Measurements from ENCODE around the gene TTC8.
"Not testable (repeated sequence)": the region's sequence is repeated elsewhere in the genome, so short reads cannot be mapped to it uniquely, and the experiment has no call there.

Gene TTC8

DNA sequence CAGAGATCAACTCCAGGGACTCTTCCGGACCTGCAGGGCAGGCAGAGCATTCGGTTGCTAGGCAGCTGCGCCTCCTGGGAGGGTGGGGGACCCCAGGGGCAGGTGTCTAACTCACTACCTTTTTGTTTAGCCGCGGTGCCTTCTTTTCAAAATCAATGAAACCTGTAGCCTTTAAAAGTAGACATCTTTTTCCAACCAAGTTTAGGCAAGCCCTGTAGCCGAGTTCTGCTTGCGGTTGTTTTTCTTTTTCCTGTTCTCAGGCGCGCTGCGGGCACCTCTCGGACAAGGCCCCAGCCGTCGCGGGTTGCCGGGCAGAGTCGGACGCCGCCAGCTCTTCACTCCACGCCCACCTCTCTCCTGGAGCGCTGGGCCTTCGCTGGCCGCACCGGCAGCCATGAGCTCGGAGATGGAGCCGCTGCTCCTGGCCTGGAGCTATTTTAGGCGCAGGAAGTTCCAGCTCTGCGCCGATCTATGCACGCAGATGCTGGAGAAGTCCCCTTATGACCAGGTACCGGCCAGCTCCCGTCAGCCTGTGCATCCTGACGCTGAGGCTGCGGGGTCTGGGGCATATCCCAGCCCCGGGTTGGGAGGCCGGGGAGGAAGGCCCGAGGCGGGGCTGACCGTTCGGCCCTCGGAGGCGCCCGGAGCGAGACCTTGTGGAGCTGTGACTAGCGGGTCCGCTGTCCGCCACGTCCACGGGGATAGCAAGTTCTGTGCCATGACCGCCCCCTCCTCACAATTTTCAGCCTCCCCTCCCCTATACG lies at the start of gene TTC8:
Gene TTC8, plus strand, starts transcription at position 338 of the 764 bp plus-strand sequence. Its CDS starts 57 bp downstream, at position 395.
- peak; percentile 95 for DNase-seq

DNA sequence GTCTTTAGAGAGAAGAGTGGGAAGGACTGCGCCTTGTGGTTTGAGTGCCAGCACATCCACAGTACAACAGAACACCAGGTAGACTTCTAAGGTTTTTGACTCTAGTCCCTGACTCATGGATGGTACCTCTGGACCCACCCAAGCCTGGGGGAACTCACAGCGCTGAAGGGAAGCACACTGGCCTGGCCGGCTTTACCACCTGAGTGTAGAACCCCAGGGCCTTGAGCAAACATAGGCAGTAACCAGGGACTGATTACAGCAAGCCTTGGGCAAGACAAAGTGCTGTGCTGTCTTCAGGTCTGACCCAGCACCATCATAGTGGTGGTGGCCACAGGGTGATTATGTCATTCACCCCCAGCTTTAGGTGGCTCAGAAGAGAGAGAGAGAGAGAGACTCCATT lies 48.9 kb upstream of the TTC8 start:
- DNase-seq: no peak

DNA sequence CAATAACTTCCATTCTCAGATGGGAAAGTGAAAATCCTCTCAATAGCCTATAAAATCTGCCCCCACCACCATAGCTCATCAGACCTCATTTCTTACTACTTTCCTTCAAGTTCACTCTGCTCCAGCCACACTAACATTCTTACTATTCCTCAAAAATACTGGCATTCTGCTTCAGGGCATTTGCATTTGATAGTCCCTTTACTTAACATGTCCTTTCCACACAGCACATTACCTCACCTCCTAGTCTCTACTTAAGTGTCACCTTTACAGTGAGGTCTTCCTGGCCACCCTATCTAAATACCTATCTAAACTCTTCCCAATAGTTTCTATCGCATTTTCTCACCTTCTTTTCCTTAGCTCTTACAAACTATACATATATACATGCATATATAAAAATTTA lies 38.5 kb upstream of the TTC8 start:
- DNase-seq: no peak

DNA sequence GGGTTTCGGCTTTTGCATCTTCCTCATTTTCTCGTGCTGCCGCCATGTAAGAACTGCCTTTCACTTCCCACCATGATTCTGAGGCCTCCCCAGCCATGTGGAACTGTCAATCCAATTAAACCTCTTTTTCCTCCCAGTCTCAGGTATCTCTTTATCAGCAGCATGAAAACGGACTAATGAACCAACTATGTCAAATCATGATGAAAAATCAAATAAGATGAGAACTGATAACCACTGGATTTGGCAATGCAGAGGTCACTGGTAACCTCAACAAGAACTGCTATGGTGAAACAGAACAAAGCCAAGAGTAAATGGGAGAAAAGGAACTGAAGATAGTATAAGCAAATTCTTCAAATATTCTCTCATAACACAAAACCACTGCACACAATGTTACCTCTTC lies 37.7 kb upstream of the TTC8 start:
- peak; percentile 27 for DNase-seq

DNA sequence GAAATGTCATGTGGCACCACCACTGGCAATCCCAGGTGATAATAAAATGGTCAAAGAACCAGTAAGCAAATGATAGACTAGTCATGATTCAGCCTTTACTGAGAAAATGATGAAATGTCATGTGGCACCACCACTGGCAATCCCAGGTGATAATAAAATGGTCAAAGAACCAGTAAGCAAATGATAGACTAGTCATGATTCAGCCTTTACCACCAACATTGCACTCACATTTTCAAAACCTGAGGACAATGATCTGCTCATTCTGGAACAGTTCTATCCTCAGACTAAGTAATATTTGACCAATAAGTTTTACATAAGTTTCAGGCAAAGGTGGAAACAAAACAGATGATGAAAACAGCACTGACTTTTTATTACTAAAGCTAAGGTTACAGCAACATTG lies 34.9 kb upstream of the TTC8 start:
- not testable (repeated sequence) for DNase-seq

DNA sequence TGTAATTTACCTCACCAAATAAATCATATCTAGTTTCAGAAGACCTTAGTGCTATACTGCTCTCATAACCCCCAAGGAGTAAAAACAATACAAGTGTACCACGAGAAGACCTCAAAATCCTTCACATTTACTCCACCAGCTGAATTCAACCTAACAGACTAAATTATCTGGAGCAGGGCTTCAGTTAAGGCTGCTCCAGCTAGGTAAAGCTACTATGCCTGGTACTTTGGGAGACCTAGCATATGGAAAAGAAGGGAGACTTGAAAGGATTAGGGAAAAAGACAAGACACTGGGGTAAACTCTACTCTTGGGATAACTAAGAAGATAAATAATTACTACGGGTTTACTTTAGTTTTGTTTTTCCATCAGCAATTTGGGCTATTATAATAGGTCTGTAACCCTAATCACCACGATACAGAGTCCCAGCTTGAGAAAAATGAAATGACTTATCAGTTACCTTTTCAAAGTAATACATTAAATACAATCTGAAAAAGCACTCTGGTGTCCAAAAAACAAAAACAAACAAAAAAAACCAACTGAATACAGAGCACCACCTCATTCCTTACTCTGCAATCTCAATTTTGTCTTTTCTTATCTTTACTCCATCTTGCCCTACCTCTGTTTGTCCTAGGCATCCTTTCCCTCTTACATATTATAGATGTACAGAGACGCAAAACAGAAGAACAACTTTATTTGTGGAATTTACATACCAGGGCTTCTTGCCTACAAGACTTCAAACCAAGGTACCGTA lies 33.8 kb upstream of the TTC8 start:
- no peak for DNase-seq

DNA sequence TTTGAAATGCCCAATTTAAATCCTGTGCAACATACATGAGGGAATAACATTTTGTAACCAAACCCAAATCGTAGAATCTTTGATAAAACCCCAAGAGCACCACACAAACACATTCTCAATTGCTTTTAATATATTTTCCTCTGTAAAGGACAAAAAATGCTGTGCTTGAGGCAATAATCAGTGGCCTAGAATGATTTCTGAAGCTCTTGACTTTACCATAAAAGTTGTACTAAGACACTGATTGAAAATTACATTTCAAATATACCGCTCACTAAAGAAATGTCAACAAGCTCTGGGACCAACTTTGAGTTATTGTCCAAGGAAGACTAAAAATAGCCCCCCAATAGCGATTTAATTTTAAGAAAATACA lies 33.2 kb upstream of the TTC8 start:
- no peak for DNase-seq

DNA sequence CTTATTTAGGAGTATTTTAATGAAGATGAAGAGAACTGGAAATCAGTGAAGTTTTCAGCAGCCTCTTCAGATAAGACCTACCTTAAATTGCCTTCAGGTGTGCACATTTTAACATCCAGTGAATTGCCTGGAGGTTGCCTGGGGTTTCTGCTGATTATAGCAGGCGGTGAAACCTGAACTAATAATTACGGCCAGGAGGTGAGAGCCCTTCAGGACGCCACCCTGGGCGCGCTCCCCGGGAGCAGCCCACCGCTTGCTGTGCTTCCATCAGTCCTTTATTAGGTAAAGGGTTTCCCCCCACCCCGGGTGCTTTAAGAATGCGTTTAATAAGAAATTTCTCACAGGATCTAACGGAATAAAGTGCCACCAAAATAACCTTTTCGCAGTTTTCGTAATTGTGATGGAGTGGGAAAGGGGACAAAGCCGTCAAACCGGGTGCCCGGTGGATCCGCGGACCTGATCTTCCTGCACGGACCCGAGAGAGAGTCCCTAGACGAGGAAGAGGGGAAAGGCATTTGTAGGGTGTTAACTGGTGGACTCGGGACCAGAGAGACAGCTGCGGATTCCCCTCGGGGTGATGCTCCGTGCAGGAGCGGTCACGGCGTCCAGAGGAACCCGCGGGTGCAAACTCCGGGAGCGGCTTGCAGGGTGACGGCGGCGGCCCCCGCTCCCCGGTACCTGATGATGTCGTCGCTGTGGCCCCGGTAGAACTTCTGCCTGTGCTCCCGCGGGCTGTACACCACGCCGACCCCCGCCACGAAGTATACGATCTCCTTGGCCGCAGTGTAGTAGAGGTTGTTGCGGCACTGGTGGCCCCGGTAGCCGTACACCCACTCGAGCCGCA lies 32.6 kb upstream of the TTC8 start:
- peak; percentile 27 for DNase-seq

DNA sequence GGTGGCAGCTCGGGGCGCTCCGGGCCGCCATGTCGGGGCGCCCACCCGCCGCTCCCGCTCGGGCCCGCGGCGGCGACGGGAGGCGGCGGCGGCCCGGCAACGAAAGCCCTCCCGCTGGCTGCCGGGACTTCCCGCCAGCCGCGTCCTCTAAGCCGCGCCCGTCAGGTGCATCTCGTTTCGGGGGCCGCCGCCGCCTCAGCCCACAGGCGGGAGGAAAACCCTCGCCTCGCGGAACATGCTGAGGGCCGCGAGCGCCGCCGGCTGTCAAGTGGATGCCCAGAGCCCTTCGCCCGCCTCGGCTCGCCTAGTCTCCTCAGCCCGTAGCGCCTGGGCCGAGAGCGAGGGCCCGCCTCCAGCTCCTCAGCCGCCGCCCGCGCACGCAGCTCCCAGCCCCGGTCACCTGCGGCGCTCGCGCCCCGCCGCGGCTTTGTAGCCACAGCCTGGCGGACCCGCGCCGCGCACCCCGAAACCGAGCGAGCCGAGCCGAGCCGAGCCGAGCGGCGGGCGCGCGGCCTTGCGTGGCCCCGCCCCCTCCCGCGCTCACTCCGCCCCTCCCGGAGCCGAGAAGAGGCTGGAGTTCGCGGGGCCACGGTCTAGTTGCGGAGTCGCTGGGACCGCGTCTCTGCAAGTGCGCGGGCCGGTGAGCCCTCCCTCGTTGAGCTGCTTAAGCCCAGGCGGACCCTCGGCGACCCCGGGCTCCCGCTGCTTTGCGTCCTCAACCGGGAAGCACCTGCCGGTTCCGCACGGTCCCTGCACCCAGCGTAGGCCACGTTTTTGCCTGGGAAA lies 31.8 kb upstream of the TTC8 start, which contains the start of gene EML5:
Gene EML5, minus strand, starts transcription at position 481 of the 786 bp plus-strand sequence. Its CDS starts 450 bp downstream, at position 31.
- DNase-seq: peak; percentile 88

DNA sequence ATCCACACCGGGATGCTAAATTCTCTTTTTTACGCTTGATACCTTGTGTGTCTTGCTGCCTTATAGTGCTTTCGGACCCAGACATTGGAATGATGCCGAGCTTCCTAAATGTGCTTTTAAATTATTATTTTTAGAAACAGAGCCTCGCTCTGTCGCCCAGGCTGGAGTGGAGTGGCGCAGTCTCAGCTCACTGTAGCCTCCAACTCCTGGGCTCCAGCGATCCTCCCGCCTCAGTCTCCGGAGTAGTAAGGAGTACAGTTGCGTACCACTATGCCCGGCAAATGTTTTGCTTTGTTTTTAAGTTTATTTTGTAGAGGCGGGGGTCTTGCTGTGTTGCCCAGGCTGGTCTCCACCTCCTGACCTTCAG lies 31.2 kb upstream of the TTC8 start:
- no peak for DNase-seq

DNA sequence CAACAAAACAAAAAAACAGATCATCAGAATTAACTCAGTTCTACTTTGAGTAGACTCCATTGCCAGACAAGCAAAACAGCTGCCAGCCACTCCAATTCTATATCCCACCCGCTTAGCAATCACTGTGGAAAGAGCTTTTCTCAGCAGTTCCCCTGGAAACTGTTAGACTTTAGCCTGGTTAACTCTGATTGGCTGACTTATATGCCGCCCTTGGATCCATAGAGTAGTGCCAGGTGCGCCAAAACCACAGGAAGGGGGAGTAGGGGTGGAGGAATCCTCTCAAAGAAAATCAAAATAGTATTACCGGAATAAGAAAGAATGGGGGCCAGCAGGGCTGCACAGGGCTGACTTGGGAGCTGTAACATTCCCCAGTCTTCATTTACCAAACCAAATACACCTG lies 26.3 kb upstream of the TTC8 start:
- no peak for DNase-seq

DNA sequence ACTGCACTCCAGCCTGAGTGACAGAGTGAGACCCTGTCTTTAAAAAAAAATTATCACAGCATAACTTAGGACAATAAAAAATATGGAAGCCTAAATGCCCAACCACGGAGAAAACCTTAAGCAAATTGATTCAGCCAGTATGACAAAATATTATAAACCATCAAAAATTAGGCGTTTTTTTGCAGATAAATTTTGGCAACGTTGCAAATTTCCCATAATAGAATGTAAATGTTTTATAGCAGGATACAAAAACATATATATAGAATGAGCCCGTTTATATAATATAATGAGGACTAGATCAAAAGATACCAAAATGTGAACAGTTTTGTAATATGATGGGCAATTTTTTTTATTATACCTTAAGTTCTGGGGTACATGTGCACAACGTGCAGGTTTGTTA lies 24.9 kb upstream of the TTC8 start:
- DNase-seq: no peak

DNA sequence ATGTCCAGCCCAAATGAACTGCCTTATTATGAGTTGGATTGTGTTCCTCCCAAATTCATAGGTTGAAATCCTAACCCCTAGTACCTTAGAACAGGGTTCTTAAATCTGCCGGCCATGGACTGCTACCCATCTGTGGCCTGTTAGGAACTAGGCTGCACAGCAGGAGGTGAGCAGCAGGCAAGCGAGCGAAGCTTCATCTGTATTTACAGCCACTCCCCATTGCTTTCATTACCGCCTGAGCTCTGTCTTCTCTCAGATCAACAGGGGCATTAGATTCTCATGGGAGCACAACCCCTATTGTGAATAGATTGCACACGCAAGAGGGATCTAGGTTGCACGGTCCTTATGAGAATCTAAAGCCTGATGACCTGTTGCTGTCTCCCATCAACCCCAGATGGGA lies 21.9 kb upstream of the TTC8 start:
- no peak for DNase-seq

DNA sequence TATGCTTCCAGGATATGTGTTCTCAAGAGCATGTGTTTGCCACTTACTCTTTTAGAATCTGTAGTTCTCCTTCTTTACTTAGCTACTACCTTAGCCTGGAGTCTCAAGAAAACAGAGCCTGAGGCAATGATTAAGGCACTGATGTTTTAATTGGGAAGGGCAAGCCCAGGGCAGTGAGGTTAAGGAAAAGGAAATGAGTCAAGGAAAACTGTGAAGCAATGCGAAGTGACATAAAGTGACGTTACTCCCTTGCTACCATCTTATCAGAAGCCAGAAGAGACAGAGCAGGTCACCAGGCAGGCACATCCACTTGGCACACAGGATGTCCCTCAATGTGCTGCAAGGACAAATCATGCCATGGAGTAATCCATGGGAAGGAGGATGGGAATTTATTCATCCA lies 20.4 kb upstream of the TTC8 start:
- DNase-seq: no peak

DNA sequence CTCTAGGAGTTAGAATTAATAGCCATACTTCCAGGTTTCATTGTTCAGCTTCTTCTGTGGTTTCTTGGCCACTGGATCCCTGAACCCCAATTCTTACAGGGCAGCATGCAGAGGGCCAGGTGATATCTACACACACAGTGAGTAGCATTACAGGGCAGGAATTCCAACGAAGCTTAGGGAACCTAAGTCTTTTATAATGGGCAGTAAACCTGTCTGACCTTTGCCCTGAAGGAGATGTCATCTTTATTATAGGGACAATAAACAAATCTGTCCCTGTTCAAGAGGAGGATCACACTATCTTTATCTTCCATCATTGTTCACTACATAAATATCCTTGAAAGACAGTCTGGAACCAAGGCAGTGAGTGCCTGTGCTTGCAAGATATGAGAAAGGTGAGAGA lies 20.0 kb upstream of the TTC8 start:
- no peak for DNase-seq

DNA sequence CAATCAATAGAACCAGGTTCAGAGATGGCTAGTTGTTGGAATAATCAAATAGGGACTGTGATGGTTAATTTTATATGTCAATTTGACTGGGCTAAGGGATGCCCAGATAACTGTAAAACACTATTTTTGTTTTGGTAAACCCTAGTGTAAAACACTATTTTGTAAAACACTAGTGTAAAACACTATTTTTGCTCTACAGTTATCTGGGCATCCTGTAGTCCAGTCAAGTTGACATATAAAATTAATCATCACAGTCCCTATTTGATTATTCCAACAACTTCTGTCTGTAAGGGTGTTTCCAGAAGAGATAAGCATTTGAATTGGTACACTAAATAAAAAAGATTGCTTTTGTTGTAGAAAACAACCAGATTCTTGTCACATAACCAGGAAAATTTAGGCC lies 16.1 kb upstream of the TTC8 start:
- DNase-seq: no peak

DNA sequence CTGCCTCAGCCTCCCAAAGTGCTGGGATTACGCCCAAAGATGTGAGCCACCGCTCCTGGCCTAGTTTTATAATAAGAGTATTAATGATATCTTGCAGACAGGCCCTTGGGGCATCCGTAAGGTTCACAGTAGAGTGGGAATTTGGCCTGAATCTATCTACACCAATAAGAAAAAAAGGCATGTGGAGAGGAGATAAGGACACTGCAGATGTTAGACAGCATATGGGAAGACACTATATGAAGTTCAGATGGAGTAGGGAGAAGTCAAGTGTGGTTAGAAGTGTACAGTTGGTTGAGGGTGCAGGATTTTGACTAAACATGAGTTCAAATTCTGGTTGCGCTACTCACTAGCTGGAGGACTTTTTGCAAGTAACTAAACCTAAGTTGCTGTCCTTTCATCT lies 8.5 kb upstream of the TTC8 start:
- DNase-seq: peak; percentile 81

DNA sequence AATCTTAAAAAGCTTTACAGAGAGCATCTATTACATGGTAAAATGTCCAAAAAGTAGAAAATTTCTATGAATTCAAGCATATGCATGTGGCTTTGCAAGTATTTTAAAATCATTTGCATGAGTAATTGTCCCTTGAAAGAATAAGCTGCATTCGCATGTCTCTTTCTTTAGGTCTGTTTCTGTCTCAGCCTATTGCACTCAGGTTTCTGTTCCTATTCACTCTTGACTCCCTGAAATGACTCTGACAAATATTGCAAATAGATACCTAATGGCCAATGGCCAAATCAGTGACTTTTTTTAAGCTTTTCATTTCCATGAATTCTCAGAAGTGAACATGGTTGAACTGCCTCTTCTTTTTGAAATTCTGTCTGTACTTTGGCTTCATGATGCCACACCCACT lies 6.4 kb upstream of the TTC8 start:
- no peak for DNase-seq

DNA sequence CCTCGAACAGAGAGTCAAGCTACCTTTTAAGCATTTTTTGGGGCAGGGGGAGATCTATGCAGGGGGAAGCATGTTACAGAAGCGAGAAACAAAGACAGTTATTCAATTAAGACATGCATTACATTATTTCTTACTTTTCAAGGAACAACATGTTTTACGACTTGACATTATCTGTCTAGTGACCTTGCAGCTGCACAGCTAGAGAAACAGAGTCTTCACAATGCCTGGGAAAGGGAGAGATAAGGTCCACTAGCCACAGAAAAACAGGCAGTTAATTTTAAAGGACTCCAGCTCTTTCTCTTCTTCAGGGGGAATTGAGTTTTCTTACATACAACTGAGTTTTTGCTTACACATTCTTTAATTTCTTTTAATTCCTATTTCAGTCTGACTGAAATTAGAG lies 4.8 kb upstream of the TTC8 start:
- peak; percentile 70 for DNase-seq

DNA sequence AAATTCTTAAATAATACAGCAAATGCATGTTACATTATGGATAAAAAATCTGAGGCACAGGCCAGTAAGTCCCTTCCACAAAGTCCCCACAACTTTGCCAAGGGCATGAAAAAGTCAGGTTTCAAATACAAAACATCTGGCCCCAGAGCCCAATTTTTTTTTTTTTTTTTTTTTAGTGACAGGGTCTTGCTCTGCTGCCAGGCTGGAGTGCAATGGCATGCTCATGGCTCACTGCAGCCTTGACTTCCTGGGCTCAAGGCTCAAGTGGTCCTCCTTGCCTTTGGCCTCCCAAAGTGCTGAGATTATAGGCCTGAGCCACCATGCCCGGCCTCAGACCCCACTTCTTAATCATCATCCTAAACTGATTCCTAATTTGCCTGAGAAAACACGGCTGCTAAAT lies 3.1 kb upstream of the TTC8 start:
- no peak for DNase-seq

DNA sequence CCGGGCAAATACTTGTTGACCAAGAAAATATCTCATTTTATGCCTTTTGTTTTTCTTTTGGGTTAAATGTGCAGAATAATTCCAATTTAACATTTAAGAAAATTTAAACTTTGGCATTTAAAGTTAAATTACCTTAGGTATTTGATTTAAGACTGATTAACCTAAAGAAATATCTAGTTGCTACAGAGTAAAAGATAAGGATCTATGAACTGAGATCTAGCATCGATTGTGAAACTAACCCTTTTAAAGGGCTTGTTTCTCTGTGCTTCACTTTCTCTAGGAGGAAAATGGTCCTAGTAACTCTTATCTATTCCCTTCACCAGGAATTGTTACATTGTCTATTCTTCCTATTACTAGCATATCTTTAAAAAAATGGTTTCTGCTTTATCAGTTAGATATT lies 2.6 kb upstream of the TTC8 start:
- DNase-seq: no peak

DNA sequence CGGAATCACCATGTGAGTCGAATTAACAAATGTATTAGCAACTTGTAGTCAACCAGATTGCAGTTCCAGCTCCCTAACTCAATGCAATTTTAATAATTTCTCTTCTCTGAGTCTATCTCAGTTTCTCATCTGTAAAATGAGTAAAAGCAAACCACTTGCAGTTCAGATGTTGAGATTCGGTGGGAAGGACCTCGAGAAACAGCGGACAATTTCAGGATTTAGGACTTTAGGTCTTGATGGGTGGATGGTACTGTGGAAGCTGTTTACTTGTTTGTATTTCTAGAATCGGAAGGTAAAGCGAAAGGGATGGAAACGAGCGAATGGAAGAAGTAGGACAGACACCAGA lies 510 bp upstream of the TTC8 start:
- DNase-seq: no peak

DNA sequence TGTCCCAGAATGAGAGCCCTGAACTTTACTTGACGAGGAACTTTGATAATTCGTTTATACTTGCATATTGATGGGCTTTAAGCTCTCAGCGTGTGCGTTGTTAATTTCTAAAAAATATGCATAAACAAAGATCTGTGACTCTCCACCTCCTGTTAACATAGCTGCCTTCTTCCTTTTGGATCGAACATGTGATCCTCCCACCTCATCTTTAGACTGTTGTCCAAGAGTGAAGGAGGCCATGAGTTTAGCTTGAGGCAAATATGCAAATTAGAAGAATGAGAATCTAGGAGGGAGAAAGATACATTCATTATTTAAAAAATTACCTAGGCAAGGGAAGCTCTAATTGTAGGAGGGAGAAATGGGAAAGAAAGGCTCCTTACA lies 617 bp downstream of the TTC8 start:
- DNase-seq: peak; percentile 20

Measured in hematopoietic multipotent progenitor cell treated with erythropoietin and hydrocortisone succinate and interleukin-3 and kit ligand, for 4 days (in vitro differentiated cells).